A172 (cell line): Measurements from ENCODE around the gene PRKG2. TPM values are rescaled to one million over a fixed set of nuclear protein-coding genes. Genes with fewer than 3 reads are reported as not detected.
"Not testable (repeated sequence)": the region's sequence is repeated elsewhere in the genome, so short reads cannot be mapped to it uniquely, and the experiment has no call there.

Source experiments
- DNase-seq: peaks from one replicate; pipeline ENCODE4 v3.0.0-alpha.2; 2015; ENCODE audit warnings: low spot score
- total RNA-seq: library from RNA; depleted of rRNA; stranded (reverse); fragments of >200 nt; shearing (Covaris generic); gene quantifications from 2 replicates; pipeline ENCODE4 v1.2.3, GENCODE V29; 2014; rRNA removed

The PRKG2 gene
- 0.02 and 0.05 TPM in 2 replicates for total RNA-seq

GRCh38 chr4:81214881-81215868 is at the start of gene PRKG2:
Gene PRKG2 (minus strand): TSS chr4:81215222. CDS start chr4:81205047, 10,175 bp downstream.
- DNase-seq = no peak

- DNase-seq = peak; percentile 26
Measured at GRCh38 chr4:81260443-81261101, 45.5 kb upstream of the PRKG2 start.

GRCh38 chr4:81258841-81259550 is 44.0 kb upstream of the PRKG2 start:
- no peak for DNase-seq

GRCh38 chr4:81257816-81258215 is 42.8 kb upstream of the PRKG2 start:
- DNase-seq = no peak

GRCh38 chr4:81257021-81257420 is 42.0 kb upstream of the PRKG2 start:
- DNase-seq = no peak

GRCh38 chr4:81256059-81256970 is 41.3 kb upstream of the PRKG2 start:
- no peak for DNase-seq

GRCh38 chr4:81255524-81255923 is 40.5 kb upstream of the PRKG2 start:
- peak; percentile 2 for DNase-seq

GRCh38 chr4:81250430-81250829 is 35.4 kb upstream of the PRKG2 start:
- DNase-seq = no peak

GRCh38 chr4:81245218-81246009 is 30.4 kb upstream of the PRKG2 start:
- DNase-seq = no peak

GRCh38 chr4:81237791-81238190 is 22.8 kb upstream of the PRKG2 start:
- DNase-seq = no peak

- DNase-seq = no peak
Measured at GRCh38 chr4:81235982-81236749, 21.1 kb upstream of the PRKG2 start.

- no peak for DNase-seq
Measured at GRCh38 chr4:81227968-81228367, 12.9 kb upstream of the PRKG2 start.

- no peak for DNase-seq
Measured at GRCh38 chr4:81227138-81227537, 12.1 kb upstream of the PRKG2 start.

- DNase-seq = no peak
Measured at GRCh38 chr4:81225252-81225651, 10.2 kb upstream of the PRKG2 start.

- not testable (repeated sequence) for DNase-seq
Measured at GRCh38 chr4:81222082-81222472, 7.1 kb upstream of the PRKG2 start.

GRCh38 chr4:81221303-81222081 is 6.5 kb upstream of the PRKG2 start:
- no peak for DNase-seq

- DNase-seq = no peak
Measured at GRCh38 chr4:81220271-81220670, 5.2 kb upstream of the PRKG2 start.

- DNase-seq = no peak
Measured at GRCh38 chr4:81218206-81218605, 3.2 kb upstream of the PRKG2 start.

- no peak for DNase-seq
Measured at GRCh38 chr4:81217779-81218178, 2.8 kb upstream of the PRKG2 start.
